Testis (tissue), 3 donors: ENCODE data around the gene SLC7A6. TPM values are rescaled to one million over a fixed set of nuclear protein-coding genes. Genes with fewer than 3 reads are reported as not detected.

Experiments
- DNase-seq: peaks from one replicate; pipeline ENCODE4 v3.0.0-alpha.2; 2019
- H3K27ac ChIP-seq, 2 donors: fragments of 200-600 bp; sonication (generic); one replicate each; pipeline ENCODE4 v1.5.1; 2019
- H3K27me3 ChIP-seq: fragments of 200-600 bp; sonication (generic); one replicate; pipeline ENCODE4 v1.5.1; 2019
- H3K36me3 ChIP-seq: fragments of 200-600 bp; sonication (generic); one replicate; pipeline ENCODE4 v1.5.1; 2017; ENCODE audit warnings: low read depth; ENCODE audit errors: missing control alignments
- H3K4me1 ChIP-seq: fragments of 200-600 bp; sonication (generic); one replicate; pipeline ENCODE4 v1.5.1; 2019
- H3K4me3 ChIP-seq, 2 donors: fragments of 200-600 bp; sonication (generic); one replicate each; pipeline ENCODE4 v1.5.1; 2017 to 2019
- H3K9me3 ChIP-seq: fragments of 200-600 bp; sonication (generic); one replicate; pipeline ENCODE4 v1.5.1; 2017
- CTCF ChIP-seq, 3 experiments: fragments of 450-650 bp in 2 of 3; fragments of 200-600 bp in 1 of 3; sonication (generic) in 1 of 3; IDR thresholded peaks; one replicate each; pipeline ENCODE4 v1.5.1; 2016 to 2019; ENCODE audit warnings: antibody characterized with exemption in 3 of 3, mild to moderate bottlenecking in 2 of 3, moderate library complexity in 1 of 3
- POLR2A ChIP-seq: fragments of 450-650 bp; IDR thresholded peaks from one replicate; pipeline ENCODE4 v1.6.1; 2017; ENCODE audit warnings: antibody characterized with exemption, mild to moderate bottlenecking, moderate library complexity
- WGBS, 2 donors: methylation state at CpG; one replicate each; pipeline ENCODE4 v1.1.5; 2018; 5-methylcytosine and 5-hydroxymethylcytosine counted together
- intact Hi-C: fragments of 100-400 bp; cut with DNase I; formaldehyde crosslinking; loops from one replicate; pipeline ENCODE4 v1.15.1; 2023; ENCODE audit warnings: low total_unique reads
- microRNA-seq, 2 donors: library from miRNA; unstranded; fragments of <30 nt; microRNA quantifications; one replicate each; pipeline ENCODE4, GENCODE V29; 2016; ENCODE audit warnings: borderline number of aligned reads in 2 of 2, borderline replicate concordance in 1 of 2
- polyA plus RNA-seq: library from polyadenylated mRNA; stranded (reverse); fragments of 350-450 nt; fragmentation: Illumina TruSeq; extraction: RNeasy Lipid Tissue Mini Kit (QIAGEN cat#74804); gene quantifications from one replicate; pipeline ENCODE4 v1.2.3, GENCODE V29; 2014; ENCODE audit warnings: low read depth, low replicate concordance; ENCODE audit not compliant: insufficient read depth
- small RNA-seq, 2 donors: library from RNA; depleted of rRNA; stranded (forward); fragments of <200 nt; gene quantifications; one replicate each; pipeline ENCODE3, GENCODE V24; 2016
- total RNA-seq, 2 donors: library from RNA; depleted of rRNA; stranded (reverse); fragments of >200 nt; gene quantifications; one replicate each; pipeline ENCODE4 v1.2.3, GENCODE V29; 2016

SLC7A6 gene
- total and polyA plus RNA-seq, 3 donors from 2014 or later = 28.6 to 48.6 (median 42.2) TPM

DNA sequence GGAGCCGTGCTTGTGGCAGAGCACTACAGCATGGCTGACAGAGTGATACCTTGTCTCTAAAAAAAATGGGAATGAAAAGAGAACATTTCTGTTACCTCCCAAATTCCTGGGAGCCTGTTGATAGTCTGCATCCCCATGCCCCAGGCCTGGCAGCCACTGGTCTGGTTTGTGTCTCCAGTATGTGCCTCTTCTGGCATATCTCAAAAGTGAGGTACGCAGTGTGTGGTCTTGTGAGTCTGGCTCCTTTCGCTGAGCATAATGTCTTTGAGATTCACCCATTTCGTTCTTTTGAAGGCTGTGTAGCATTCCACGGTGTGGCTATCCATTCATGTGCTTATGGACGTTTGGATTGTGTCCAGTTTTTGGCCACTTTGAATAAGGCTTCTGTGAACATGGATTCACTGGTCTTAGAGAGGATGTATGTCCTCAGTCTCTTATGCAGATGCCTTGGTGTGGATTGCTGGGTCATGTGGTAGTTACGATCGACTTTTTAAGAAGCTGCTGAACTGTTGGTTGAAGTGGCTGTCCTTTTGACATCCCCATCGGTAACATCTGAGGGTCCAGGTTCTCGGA is 85.6 kb downstream of the SLC7A6 start:
- H3K27me3 ChIP-seq = no peaks in the 10 kb centered on the region
- H3K4me1 ChIP-seq = no peaks in the 10 kb centered on the region
- no peaks in the 10 kb centered on the region for H3K36me3 ChIP-seq
- DNase-seq = no peak
- H3K4me3 ChIP-seq = no peak overlapping the region
- TF ChIP-seq CTCF (IDR thresholded peaks at IDR 0.05) (no peak), POLR2A (no peak)
- 86 to 88% methylated on average over 10 of the region's 10 CpGs for WGBS, 2 donors
- intact Hi-C loops = no loop called here
- no peaks in the 10 kb centered on the region for H3K9me3 ChIP-seq
- H3K27ac ChIP-seq = no peak overlapping the region

- TF ChIP-seq CTCF (IDR thresholded peaks at IDR 0.05) (no peak), POLR2A (no peak)
- intact Hi-C loops = no loop called here
- Histone ChIP-seq H3K4me3 (no peak overlapping the region), H3K27me3 (no peaks in the 10 kb centered on the region), H3K27ac (no peak overlapping the region), H3K36me3 (no peaks in the 10 kb centered on the region), H3K9me3 (no peaks in the 10 kb centered on the region), H3K4me1 (no peaks in the 10 kb centered on the region)
- DNase-seq = no peak
- 94 to 95% methylated on average over 10 of the region's 10 CpGs for WGBS, 2 donors
Observed at GRCh38 chr16:68350813-68351350, 86.6 kb downstream of the SLC7A6 start.

Small RNA genes lying within 50 kb of the gene (microRNA-seq; reads per million reads assigned to microRNA genes)
- gene MIR6773 = 0 reads per million in 2 donors

Small RNA genes lying within 50 kb of the gene (small RNA-seq; reads per million reads assigned to genes)
- gene RNU4-30P (0 reads per million in 2 donors), gene RNU6-1262P (0 reads per million in 2 donors)

Other genes with a start within 250 kb of the SLC7A6 start
- gene DPEP2NB, start 248.6 kb upstream of the SLC7A6 start, total RNA-seq = 1 to 10 TPM; 2.4 to 4.1 TPM
- 3.2 TPM for gene DPEP2NB, start 248.6 kb upstream of the SLC7A6 start, polyA plus RNA-seq
- gene DDX28, start 241.3 kb upstream of the SLC7A6 start, total RNA-seq = 10 to 100 TPM; 19.1 to 19.9 TPM
- gene DDX28, start 241.3 kb upstream of the SLC7A6 start, polyA plus RNA-seq = 18.6 TPM
- 10 to 100 TPM; 24.6 to 32.4 TPM for gene DUS2, start 241.2 kb upstream of the SLC7A6 start, total RNA-seq
- 62.5 TPM for gene DUS2, start 241.2 kb upstream of the SLC7A6 start, polyA plus RNA-seq
- 100 to 1,000 TPM in 1 of 2 donors, 10 to 100 TPM in 1; 94.7 to 115 TPM for gene NFATC3, start 179.2 kb upstream of the SLC7A6 start, total RNA-seq
- gene NFATC3, start 179.2 kb upstream of the SLC7A6 start, polyA plus RNA-seq = 78.0 TPM
- 10 to 100 TPM; 12.8 to 14.6 TPM for gene ESRP2, start 28.4 kb upstream of the SLC7A6 start, total RNA-seq
- gene ESRP2, start 28.4 kb upstream of the SLC7A6 start, polyA plus RNA-seq = 30.6 TPM
- gene PLA2G15, start 19.2 kb upstream of the SLC7A6 start, total RNA-seq = 10 to 100 TPM; 37.2 to 44.7 TPM
- gene PLA2G15, start 19.2 kb upstream of the SLC7A6 start, polyA plus RNA-seq = 27.3 TPM
- gene SLC7A6OS, start 46.4 kb downstream of the SLC7A6 start, total RNA-seq = 10 to 100 TPM; 24.3 to 25.8 TPM
- 14.7 TPM for gene SLC7A6OS, start 46.4 kb downstream of the SLC7A6 start, polyA plus RNA-seq
- gene PRMT7, start 46.5 kb downstream of the SLC7A6 start, total RNA-seq = 100 to 1,000 TPM in 1 of 2 donors, 10 to 100 TPM in 1; 99.3 to 111 TPM
- 47.9 TPM for gene PRMT7, start 46.5 kb downstream of the SLC7A6 start, polyA plus RNA-seq
- 10 to 100 TPM; 20.6 to 23.4 TPM for gene SMPD3, start 184.0 kb downstream of the SLC7A6 start, total RNA-seq
- gene SMPD3, start 184.0 kb downstream of the SLC7A6 start, polyA plus RNA-seq = 13.3 TPM